Stimulated activated CD8-positive, alpha-beta memory T cell treated with anti-CD3 and anti-CD28 coated beads, Interleukin-4, amount 100 ng/mL, for 1 hour (primary cell): Measurements from ENCODE around the gene DEPDC5.

ENCODE experiments used
- DNase-seq, 2 donors: peaks; one replicate each; pipeline ENCODE4 v3.0.0-alpha.2; 2020; ENCODE audit warnings: low read depth in 2 of 2, low spot score in 1 of 2

DEPDC5 gene

GRCh38 chr22:31846161-31847115 lies 92.6 kb downstream of the DEPDC5 start:
- DNase-seq: no peak

GRCh38 chr22:31848411-31848810 lies 94.6 kb downstream of the DEPDC5 start:
- no peak for DNase-seq

DNA sequence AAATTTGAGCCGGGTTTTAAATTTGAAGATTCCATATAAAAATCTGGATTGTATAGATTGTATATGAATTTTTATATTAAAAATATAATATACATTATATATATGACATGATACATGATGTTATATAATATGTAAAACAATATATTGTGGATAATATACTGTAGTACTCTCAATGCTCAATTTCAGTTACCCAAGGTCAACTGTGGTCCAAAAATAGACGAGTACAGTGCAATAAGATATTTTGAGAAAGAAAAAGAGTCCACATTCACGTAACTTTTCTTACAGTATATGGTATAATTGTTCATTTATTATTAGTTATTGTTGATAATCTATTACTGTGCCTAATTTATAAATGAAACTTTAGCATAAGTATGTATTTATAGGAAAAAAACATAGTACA lies 96.3 kb downstream of the DEPDC5 start:
- DNase-seq: no peak

GRCh38 chr22:31852691-31853421 lies 99.0 kb downstream of the DEPDC5 start:
- no peak for DNase-seq

GRCh38 chr22:31853736-31854495 lies 100.1 kb downstream of the DEPDC5 start:
- no peak for DNase-seq

DNA sequence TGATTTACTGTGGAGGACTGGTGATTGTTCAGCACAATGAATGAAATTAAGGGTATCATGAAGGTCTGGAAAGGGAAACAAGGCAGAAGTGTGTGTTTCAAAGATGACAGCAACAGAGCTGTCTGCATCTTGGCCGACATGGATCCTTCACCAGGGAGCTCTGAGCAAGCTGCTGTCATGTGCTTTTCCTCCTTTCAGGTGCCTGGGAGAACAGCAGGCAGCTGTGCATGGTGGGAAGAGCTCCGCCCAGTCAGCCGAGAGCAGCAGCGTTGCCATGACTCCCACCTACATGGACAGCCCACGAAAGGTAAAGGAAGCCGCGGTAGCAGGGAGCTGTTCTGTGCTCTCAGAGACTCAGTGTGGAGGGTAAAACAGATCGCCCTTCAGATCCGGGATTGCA lies 103.4 kb downstream of the DEPDC5 start:
- DNase-seq: no peak

- DNase-seq: no peak
These were observed 107.5 kb downstream of the DEPDC5 start for GRCh38 chr22:31861226-31861840.

DNA sequence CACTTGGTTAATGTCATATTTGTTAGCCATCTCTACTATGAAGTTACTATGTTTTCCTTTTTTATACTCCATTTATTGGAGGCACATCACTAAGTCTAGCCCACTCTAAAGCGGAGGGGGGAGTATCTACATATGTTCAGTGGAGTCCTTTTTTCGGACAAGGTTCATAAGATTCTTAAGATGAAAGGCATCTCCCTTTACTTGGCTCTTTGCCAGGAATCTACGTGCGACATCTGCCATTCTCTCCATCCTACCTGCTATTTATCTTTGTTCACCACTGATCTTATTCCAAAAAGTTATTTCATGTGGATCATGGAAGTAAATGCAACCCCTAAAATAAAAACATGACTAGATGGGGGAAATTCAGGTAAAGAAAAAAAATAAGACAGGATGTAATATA lies 113.1 kb downstream of the DEPDC5 start:
- DNase-seq: no peak

DNA sequence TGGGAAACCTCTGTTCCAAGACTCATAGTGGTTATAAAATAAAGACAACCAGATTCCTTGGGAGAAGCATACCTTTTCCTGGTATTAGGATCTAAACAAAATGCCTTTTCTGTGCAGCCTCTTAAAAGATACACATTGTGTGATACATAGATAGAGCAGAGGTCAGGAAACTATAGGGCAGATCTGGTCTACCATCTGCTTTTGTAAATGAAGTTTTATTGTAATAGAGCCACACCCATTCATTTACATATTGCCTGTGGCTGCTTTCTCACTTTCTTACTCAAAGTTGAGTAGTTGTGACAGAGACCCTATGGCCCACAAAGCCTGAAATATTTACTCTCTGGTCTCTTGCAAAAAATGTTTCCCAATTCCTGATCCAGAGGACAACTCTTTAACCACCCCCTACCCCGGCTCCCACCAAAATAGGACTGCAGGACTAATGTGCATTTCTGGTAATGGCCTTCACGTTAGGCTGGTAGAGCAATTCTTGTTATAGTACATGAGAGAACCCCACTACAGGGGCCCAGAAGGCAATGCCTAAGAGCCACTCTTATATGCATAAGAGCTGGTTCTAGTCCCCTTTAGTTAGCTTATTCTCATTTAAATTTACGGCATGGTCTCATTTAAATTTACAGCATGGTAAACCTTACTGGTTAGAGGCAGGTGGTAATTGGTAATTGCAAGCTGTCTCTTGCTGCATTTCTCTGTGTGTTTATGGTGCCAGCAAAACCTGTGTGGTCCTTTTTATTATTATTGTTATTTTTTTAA lies 113.8 kb downstream of the DEPDC5 start:
- DNase-seq: no peak

DNA sequence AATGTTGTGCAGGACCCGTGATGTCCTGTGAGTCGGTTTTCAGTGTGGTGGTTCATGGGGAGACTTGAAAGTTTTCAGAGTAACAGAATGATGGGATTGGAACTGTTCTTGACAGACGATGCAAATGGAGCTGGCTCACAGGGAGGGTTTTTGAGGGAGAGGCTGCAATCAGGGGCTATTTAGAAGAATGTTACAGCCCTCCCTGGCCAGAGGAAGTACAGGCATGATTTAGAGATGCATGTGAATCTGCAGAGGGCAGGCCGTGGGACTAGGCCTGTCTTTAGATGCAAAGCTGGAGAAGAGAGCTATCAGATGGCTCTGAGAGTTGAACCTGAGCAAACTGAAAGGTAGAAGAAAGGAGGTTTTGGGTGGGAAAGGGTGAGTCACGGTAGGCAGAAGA lies 115.9 kb downstream of the DEPDC5 start:
- DNase-seq: no peak

- DNase-seq: no peak
These were observed 117.1 kb downstream of the DEPDC5 start for GRCh38 chr22:31870890-31871289.

GRCh38 chr22:31871480-31871879 lies 117.7 kb downstream of the DEPDC5 start:
- no peak for DNase-seq

DNA sequence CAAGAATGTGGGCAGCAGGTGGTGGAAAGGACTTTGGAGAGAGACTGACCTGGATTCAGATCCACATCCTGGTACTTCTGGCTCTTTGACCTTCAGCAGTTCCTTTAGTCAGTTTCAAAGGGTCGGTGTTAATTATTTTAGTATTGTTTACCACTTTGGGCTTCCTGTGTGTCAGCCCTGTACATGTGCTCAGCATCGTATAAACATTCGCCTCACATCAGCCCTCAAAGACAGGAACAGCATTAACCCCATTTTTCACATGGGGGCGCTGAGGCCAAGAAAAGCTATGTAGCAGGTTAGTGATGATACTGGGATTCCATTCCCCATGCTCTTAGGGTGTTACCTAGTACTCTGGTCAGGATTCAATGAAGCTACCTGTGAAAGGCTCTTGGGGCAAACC lies 118.4 kb downstream of the DEPDC5 start:
- no peak for DNase-seq

- no peak for DNase-seq
These were observed 121.0 kb downstream of the DEPDC5 start for GRCh38 chr22:31874821-31875220.

DNA sequence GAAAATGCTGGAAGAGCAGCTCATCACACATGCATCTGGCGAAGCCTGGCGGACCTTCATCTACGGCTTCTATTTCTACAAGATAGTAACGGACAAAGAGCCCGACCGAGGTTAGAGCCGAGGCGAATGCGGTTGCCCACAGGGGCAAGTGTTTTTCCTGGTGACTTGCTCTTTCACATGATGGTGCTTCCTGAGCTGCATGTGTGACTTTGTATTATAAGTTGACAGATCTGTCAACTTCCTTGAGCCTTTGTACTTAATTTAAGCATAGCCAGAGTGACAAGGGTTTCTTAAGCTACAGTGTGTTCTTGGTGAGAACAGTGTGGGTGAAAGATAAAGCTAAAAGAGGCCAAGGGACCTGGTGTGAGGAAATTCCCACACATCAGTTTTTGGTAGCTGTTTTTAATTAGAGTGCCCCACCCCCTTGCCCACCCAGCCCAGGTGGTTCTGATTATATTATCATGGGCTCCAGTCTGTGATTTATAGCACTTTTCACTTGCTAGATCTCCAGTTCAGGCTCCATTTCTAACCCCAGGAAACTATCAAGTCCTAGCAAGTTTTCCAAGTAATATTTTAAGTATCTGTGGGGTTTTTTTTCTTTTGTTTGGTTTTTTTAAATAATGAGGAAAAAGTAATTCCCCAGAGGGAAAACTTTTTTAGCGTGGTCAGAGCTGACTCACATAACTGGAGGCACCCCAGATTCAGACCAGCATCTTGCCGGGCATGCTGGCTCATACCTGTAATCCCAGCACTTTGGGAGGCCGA lies 122.5 kb downstream of the DEPDC5 start:
- no peak for DNase-seq

DNA sequence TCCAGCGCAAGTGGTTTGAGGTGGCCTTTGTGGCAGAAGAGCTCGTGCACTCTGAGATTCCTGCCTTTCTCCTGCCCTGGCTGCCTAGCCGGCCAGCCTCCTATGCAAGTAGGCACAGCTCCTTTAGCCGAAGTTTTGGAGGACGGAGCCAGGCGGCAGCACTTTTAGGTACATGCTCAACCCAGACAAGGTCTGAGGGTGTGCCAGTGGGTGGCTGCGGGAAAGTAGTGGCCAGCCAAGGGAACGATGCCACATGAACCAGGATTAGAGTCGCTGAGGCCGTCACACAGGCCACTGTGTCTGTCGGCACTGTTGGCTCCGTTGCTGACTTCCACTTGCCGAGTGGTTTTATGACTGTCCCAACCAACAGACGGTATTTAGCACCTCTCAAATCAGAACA lies 125.8 kb downstream of the DEPDC5 start:
- no peak for DNase-seq

- no peak for DNase-seq
These were observed 127.4 kb downstream of the DEPDC5 start for GRCh38 chr22:31881200-31881599.

DNA sequence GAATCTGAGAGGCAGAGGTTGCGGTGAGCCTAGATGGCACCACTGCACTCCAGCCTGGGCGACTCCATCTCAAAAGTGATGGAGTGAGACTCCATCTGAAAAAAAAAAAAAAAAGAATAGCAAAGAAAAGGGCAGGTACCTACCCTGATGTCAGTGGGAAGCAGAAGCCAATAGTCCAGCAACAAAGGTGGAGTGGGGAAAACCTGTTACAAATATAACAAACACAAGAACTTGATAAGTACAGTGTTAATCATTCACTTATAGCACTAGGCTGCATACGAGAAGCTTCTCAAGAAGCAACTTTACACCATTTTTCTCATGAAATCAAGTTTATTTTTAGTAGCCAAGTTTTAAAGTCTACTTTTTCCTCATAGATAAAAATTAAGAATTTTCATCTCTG lies 128.0 kb downstream of the DEPDC5 start:
- DNase-seq: no peak

DNA sequence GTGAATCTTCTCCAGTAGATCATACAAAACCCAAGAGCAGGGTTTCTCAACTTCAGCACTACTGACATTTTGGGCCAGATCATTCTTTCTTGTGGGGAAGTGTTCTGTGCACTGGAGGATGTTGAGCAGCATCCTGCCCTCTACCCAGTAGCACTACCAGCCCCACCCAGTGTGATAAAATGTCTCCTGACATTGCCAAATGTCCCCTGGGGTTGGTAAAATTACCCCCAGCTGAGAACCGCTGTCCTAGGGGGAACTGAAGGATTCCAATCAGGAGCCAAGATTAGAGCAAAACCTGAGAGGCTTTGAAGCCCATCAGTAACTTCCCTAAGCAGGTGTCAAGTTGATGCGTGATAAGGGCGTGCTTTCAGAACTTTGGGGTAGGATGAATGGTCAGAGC lies 129.2 kb downstream of the DEPDC5 start:
- no peak for DNase-seq

GRCh38 chr22:31883989-31884388 lies 130.2 kb downstream of the DEPDC5 start:
- DNase-seq: no peak
